ENCODE results near the gene ISL2. TPM values are rescaled to one million over a fixed set of nuclear protein-coding genes. Genes with fewer than 3 reads are reported as not detected.
A peak's percentile ranks its signal among the peaks of the same experiment; 100 is the strongest.

The ISL2 gene
- total and polyA plus RNA-seq, 2 of the 13 experiments (the other 11 are each of a cell fraction or from before 2014, with no cell fraction given) = 4.3 to 5.1 TPM

DNA sequence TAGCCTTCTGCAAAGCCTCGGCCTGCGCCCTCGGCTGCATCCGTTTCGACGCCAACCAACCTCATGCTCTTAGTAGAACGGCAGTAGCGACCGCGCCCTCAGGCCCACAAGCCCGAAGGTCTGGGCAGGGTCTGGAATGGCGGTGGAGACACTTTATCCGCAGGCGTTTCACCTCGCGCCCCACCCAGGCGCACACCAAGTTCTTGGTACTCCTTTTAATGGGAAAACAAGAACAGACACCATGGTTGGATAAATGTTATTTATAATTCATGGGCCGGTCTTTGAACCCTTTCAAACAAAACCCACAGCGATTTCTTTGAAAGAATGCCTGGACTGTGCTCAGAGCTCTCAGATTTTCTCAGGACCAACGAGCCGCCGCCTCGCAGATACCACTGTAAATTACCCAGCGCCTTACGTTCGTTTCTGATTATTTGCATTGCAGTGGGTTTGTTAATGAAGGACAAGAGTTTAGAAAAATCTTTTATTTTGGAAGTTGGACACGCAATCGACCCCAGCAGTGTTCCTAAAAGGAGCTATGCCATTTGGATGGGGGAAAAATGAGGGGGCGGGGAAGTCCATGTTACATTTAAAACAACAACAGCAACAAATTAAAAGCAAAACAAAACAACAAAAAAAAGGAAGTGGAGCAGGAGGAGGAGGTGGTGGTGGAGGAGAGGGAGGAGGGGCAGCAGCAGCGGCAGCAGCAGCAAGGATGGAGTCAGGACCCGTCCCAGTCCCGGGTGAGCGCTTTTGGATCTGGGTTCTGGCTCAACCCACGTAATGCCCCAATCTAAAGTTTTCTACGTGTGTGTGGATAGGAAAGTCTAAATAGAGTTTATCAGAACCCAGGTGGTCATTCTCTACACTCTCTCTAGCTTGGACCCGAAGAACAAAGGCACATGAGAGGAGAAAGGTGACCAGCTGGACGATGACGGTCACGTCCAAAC is 993 bp upstream of the ISL2 start (continued):
- TF ChIP-seq ZNF691 (CRISPR knock-in tag; IDR thresholded peaks at IDR 0.05; ENCODE audit: borderline replicate concordance, low read depth) = no peak
- no peak for TF ChIP-seq REL (CRISPR knock-in tag; conservative IDR thresholded peaks at IDR 0.05)
- TF ChIP-seq, protein P1, sequence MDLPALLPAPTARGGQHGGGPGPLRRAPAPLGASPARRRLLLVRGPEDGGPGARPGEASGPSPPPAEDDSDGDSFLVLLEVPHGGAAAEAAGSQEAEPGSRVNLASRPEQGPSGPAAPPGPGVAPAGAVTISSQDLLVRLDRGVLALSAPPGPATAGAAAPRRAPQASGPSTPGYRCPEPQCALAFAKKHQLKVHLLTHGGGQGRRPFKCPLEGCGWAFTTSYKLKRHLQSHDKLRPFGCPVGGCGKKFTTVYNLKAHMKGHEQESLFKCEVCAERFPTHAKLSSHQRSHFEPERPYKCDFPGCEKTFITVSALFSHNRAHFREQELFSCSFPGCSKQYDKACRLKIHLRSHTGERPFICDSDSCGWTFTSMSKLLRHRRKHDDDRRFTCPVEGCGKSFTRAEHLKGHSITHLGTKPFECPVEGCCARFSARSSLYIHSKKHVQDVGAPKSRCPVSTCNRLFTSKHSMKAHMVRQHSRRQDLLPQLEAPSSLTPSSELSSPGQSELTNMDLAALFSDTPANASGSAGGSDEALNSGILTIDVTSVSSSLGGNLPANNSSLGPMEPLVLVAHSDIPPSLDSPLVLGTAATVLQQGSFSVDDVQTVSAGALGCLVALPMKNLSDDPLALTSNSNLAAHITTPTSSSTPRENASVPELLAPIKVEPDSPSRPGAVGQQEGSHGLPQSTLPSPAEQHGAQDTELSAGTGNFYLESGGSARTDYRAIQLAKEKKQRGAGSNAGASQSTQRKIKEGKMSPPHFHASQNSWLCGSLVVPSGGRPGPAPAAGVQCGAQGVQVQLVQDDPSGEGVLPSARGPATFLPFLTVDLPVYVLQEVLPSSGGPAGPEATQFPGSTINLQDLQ (CRISPR knock-in tag; IDR thresholded peaks at IDR 0.05) = no peak
- TF ChIP-seq ZNF660 (CRISPR knock-in tag; IDR thresholded peaks at IDR 0.05; ENCODE audit: borderline replicate concordance, low read depth) = no peak
- no peak for TF ChIP-seq TOE1 (CRISPR knock-in tag; IDR thresholded peaks at IDR 0.05)
- TF ChIP-seq ZC3H13 (CRISPR knock-in tag; IDR thresholded peaks at IDR 0.05) = no peak
- no peak for TF ChIP-seq ZNF224 (CRISPR knock-in tag; IDR thresholded peaks at IDR 0.05)
- no peak for TF ChIP-seq SNAPC4 (CRISPR knock-in tag; IDR thresholded peaks at IDR 0.05)
- TF ChIP-seq, protein P2, sequence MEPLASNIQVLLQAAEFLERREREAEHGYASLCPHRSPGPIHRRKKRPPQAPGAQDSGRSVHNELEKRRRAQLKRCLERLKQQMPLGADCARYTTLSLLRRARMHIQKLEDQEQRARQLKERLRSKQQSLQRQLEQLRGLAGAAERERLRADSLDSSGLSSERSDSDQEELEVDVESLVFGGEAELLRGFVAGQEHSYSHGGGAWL (CRISPR knock-in tag; IDR thresholded peaks at IDR 0.05) = no peak
- TF ChIP-seq CHCHD3 (CRISPR knock-in tag; IDR thresholded peaks at IDR 0.05) = no peak
- TF ChIP-seq ELF4 (CRISPR knock-in tag; IDR thresholded peaks at IDR 0.05; ENCODE audit: borderline replicate concordance) = no peak
- TF ChIP-seq FOXK2 (IDR thresholded peaks at IDR 0.05) = no peak
- peak; percentile 36 for TF ChIP-seq RBFOX2 (IDR thresholded peaks at IDR 0.05; ENCODE audit: low read depth, low read length)
- TF ChIP-seq NR1H2 (CRISPR knock-in tag; IDR thresholded peaks at IDR 0.05; ENCODE audit: borderline replicate concordance, low read depth) = no peak
- TF ChIP-seq TFDP1 (CRISPR knock-in tag; IDR thresholded peaks at IDR 0.05; ENCODE audit: borderline replicate concordance) = no peak
- no peak for TF ChIP-seq NFE2 (CRISPR knock-in tag; IDR thresholded peaks at IDR 0.05)
